ENCODE data around the gene TARBP2.
A peak's percentile ranks its signal among the peaks of the same experiment; 100 is the strongest.
"Not testable (repeated sequence)": the region's sequence is repeated elsewhere in the genome, so short reads cannot be mapped to it uniquely, and the experiment has no call there.

The TARBP2 gene

DNA sequence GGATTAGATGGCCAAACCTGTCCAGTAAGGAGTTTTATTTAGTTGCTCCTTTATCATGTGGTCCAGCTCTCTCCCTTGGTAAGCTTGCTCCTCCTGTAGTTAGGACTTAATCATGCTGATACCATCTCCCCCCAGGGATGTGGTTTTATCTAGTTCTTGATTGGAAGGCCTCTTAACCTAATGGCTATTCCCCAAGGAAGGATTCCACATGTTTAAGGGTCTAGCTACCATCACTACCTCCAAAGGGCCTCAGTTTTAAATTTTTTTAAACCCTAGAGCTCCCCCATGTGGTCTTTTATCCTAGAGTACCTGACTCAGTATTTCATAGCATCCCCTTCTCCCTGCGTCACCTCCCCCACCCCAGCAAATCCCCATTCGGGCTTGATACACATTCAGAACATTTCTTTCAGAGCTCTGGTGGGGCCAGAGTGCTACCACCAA is 24.3 kb upstream of the TARBP2 start:
- DNase-seq (ENCODE audit: low read depth) = no peak

DNA sequence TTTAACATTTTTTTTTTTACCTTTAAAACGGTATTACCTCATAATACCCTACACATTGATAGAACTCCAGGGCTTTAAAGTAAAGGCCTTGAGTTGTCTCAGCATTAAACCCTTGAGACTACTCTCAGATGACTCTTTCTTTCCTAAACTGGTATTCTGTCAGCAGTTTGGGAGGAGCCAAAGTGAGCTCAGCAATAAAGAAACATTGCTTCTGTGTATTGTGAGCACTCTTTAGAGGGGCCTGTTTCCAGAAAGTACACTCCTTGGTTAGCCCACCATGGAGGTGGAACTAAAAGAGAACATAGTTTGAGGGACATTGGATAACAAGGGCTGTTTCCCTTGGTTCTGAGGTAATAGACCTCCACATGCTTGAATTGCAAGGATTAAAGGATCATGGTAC is 22.2 kb upstream of the TARBP2 start:
- DNase-seq (ENCODE audit: low read depth) = no peak

DNA sequence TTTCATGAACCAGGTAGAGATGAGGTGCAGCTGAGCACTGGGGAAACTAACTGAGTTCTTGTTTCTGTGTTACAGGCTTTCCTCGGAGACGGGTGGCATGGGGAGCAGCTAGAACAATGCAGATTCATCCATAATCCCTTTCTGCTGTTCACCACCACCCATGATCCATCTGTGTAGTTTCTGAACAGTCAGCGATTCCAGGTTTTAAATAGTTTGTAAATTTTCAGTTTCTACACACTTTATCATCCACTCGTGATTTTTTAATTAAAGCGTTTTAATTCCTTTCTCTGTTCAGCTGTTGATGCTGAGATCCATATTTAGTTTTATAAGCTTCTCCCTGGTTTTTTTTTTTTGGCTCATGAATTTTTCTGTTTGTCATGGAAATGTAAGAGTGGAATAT is 21.8 kb upstream of the TARBP2 start:
- no peak for DNase-seq (ENCODE audit: low read depth)

- no peak for DNase-seq (ENCODE audit: low read depth)
Measured at GRCh38 chr12:53480491-53481442, 20.3 kb upstream of the TARBP2 start.

DNA sequence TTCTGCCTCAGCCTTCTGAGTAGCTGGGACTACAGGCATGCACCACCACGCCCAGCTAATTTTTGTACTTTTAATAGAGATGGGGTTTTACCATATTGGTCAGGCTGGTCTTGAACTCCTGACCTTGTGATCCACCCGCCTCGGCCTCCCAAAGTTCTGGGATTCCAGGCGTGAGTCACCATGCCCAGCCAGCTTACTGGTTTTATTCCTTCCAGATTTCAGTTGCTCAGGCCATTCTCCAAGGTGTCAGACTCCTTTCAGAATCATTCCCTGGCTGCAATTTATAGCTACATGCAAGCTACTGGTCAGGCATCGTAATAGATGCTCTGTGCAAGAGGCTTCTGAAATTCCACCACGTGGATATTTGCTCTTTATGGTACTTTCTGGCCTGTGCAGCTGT is 19.6 kb upstream of the TARBP2 start:
- not testable (repeated sequence) for DNase-seq (ENCODE audit: low read depth)

DNA sequence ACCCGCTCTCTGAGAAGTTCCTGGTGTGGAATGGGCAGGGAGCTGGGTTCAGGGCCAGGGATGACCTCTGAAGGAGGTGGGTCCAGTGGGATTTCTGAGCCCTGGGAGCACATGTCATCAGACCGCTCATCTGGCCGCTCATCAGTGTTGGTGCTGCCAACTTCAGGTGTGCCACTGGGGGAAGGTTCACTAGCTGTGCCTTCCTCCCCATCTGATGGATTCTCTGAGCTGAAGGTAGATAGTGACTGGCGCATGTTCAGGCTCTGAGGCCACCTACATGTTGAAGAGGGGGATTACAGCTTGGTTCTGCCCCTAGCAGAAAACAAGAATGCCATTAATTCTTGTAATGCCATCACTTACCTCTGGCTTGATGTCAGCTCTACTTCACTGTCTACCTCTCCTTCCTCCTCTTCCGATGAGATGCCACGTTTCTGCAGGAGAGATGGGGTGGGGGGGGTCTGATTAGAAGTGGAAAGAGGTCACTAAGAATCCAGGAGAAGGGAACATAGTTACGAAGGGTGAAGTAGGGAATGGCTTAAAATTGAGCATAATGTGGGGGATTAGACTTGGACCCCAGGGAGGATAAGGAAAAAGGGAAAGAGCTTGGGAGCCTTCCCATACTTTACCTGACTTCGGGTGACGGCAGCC is 19.0 kb upstream of the TARBP2 start:
- no peak for DNase-seq (ENCODE audit: low read depth)

GRCh38 chr12:53482626-53483168 is 18.4 kb upstream of the TARBP2 start:
- no peak for DNase-seq (ENCODE audit: low read depth)

DNA sequence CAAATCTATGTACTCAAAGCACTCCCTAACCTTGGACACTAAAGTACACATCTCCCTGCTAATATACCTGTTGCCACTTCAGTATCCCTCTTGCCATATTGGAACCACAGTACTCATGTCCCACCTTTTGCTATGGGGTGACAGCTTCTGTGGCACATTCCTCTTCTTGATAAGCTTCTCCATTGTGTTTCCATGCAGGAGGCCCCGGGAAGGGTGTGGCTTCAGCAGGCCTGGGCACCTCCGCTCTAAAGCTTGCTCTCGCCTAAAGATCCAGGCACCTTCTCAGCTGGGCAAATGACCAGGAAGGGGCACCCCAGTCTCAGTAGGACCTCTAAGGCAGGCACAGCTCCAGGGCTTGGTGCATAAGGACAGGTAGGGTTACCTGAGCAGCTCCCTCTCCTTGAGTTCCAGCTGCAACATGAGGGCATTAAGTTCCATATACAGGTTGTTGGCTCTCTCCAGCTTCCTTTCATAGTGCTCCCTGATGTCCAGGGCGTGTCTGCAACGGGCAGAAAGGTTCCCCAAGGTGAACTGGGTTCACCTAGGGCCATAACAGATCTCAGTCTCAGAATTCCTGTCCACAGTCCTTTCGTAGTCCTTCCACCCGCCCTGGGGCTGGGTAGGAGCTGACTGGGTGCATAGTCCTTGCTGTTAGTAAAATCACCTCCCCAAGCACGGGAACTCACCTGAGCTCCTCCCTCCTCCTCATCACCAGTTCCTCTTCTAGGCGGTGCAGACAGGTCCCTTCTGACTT is 17.7 kb upstream of the TARBP2 start:
- DNase-seq (ENCODE audit: low read depth) = no peak

DNA sequence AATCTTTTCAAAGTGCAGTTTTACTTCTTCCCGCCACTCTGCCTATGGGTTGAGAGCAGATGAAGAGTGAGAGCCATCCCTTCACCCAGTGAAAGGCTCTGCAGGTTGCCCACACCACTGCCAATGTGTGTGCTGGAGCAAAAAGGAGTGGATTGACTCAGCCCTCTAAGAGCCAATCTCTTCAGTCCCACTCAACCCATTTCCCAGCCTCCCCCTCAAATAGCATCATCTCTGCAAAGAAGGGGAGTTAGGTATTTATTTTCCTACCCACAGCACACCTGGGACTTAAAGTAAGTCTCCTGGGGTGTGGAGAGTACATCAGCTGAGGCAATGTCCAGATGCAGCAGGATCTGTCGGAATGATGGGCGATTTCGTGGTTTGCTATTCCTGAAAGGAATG is 17.1 kb upstream of the TARBP2 start:
- no peak for DNase-seq (ENCODE audit: low read depth)

GRCh38 chr12:53484686-53485575 is 16.2 kb upstream of the TARBP2 start:
- DNase-seq (ENCODE audit: low read depth) = no peak

DNA sequence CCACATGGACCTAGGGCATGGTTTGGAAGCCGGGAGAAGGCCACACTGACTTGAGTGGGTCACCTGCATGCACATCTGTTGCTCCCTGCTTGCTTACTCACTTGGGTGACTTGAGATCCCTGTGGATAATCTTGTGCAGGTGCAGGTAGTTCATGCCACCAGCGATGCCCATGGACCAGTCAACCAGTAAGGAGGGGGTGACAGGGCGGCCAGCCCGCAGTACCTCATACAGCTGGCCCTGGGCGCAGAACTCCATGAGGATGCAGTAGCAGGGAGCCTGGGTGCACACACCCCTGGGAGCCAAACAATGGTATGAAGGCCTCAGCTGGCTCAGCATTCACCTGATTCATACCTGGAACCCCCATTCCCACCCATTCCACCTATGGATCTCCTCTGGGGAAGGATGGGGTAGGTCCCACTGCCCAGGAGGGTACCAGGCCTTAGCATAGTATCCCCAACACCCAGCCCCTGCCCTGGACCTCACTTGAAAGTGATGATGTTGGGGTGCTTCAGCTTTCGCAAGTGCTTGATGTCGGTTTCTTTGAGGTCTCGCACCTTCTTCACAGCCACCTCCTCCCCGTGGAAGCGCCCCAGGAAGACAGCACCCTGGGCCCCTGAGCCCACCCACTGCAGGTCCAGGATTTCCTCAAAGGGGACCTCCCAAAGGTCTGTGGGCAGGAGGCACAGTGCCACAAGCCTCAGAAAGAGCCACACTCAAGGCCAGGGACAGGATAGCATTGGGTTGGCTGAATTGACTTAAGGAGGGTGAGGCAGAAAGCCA is 14.9 kb upstream of the TARBP2 start:
- no peak for DNase-seq (ENCODE audit: low read depth)

- no peak for DNase-seq (ENCODE audit: low read depth)
Measured at GRCh38 chr12:53486736-53487487, 14.2 kb upstream of the TARBP2 start.

GRCh38 chr12:53489242-53489864 is 11.7 kb upstream of the TARBP2 start:
- no peak for DNase-seq (ENCODE audit: low read depth)

- DNase-seq (ENCODE audit: low read depth) = no peak
Measured at GRCh38 chr12:53492188-53492587, 8.9 kb upstream of the TARBP2 start.

GRCh38 chr12:53492830-53493609 is 8.1 kb upstream of the TARBP2 start:
- DNase-seq (ENCODE audit: low read depth) = peak; percentile 77

- DNase-seq (ENCODE audit: low read depth) = no peak
Measured at GRCh38 chr12:53493610-53494391, 7.3 kb upstream of the TARBP2 start.

GRCh38 chr12:53495903-53496751 is 5.0 kb upstream of the TARBP2 start:
- no peak for DNase-seq (ENCODE audit: low read depth)
